B cell (primary cell): ENCODE results near the gene VRK2. TPM values are rescaled to one million over a fixed set of nuclear protein-coding genes. Genes with fewer than 3 reads are reported as not detected.

Source experiments
- ATAC-seq: fragments of 200-7000 bp; cut with Tn5 transposase; one replicate; pipeline ENCODE4 v1.10.0; 2021; ENCODE audit warnings: low read depth, mild to moderate bottlenecking, moderate number of reproducible peaks, moderate library complexity
- CTCF ChIA-PET: fragments of 350-600 bp; sonication (Branson Sonifier 250); formaldehyde crosslinking; loops from one replicate; lab custom pipeline; 2021; ENCODE audit warnings: antibody characterized with exemption, inconsistent platforms; lab: Charles Lee
- POLR2A ChIA-PET: fragments of 350-600 bp; sonication (Branson Sonifier 250); formaldehyde crosslinking; loops from one replicate; lab custom pipeline; 2021; ENCODE audit warnings: antibody characterized with exemption; lab: Charles Lee
- DNase-seq: peaks from one replicate; pipeline ENCODE4 v3.0.0; 2013
- H2AFZ ChIP-seq: 2 replicates; pipeline ENCODE4 v1.6.1; 2012; ENCODE audit warnings: mild to moderate bottlenecking, low read depth, low read length; ENCODE audit not compliant: insufficient read depth, poor library complexity, severe bottlenecking
- H3K27ac ChIP-seq, 2 donors: 1 replicate in 1 of 2; 2 replicates in 1 of 2; pipeline ENCODE4 v1.5.1; 2012 to 2013; ENCODE audit warnings: low read length in 2 of 2, mild to moderate bottlenecking in 2 of 2, moderate library complexity in 1 of 2
- H3K27me3 ChIP-seq, 4 experiments: fragments of 200-600 bp in 1 of 4; sonication (generic) in 1 of 4; replicated peaks in 1 of 4; 1 replicate in 2 of 4; 2 replicates in 2 of 4; pipeline versions ENCODE4 v1.6.1 to v1.7.0; 2013 to 2016; ENCODE audit warnings: low read length in 3 of 4, mild to moderate bottlenecking in 2 of 4, mixed read lengths in 1 of 4, moderate library complexity in 1 of 4; ENCODE audit not compliant: insufficient read depth in 4 of 4, control insufficient read depth in 3 of 4; ENCODE audit errors: control extremely low read depth in 1 of 4
- H3K36me3 ChIP-seq, 2 experiments: replicated peaks in 1 of 2; 1 replicate in 1 of 2; 2 replicates in 1 of 2; pipeline versions ENCODE4 v1.6.1 to v1.7.1; 2013; ENCODE audit warnings: low read length in 1 of 2; ENCODE audit not compliant: insufficient read depth in 2 of 2, control insufficient read depth in 1 of 2; ENCODE audit errors: control extremely low read depth in 1 of 2, extremely low read depth in 1 of 2
- H3K4me1 ChIP-seq, 2 donors: fragments of 200-600 bp in 1 of 2; sonication (generic) in 1 of 2; 1 replicate in 1 of 2; 2 replicates in 1 of 2; pipeline versions ENCODE4 v1.5.1 to v1.6.1; 2013 to 2017; ENCODE audit warnings: low read length in 2 of 2; ENCODE audit not compliant: control insufficient read depth in 2 of 2, insufficient read depth in 2 of 2
- H3K4me2 ChIP-seq: replicated peaks from 2 replicates; pipeline ENCODE3; 2012; ENCODE audit warnings: mild to moderate bottlenecking, low read depth, low read length; ENCODE audit not compliant: poor library complexity, severe bottlenecking
- H3K4me3 ChIP-seq, 5 experiments: fragments of 200-600 bp in 1 of 5; sonication (generic) in 1 of 5; 1 replicate in 3 of 5; 2 replicates in 2 of 5; pipeline versions ENCODE4 v1.5.1 to v1.7.0; 2011 to 2016; ENCODE audit warnings: low read length in 4 of 5, mild to moderate bottlenecking in 4 of 5, low read depth in 2 of 5, control low read depth in 1 of 5, moderate library complexity in 1 of 5; ENCODE audit not compliant: insufficient read depth in 1 of 5; ENCODE audit errors: control extremely low read depth in 1 of 5, extremely low read depth in 1 of 5
- H3K79me2 ChIP-seq: fragments of 200-600 bp; sonication (generic); one replicate; pipeline ENCODE4 v1.6.0; 2016; ENCODE audit warnings: low read length; ENCODE audit not compliant: control insufficient read depth, insufficient read depth
- H3K9ac ChIP-seq: fragments of 200-600 bp; sonication (generic); 2 replicates; pipeline ENCODE4 v1.6.1; 2017; ENCODE audit warnings: mild to moderate bottlenecking, low read length, moderate library complexity
- H3K9me3 ChIP-seq, 3 donors: one replicate each; pipeline versions ENCODE4 v1.6.1 to v1.7.1; 2013; ENCODE audit warnings: low read length in 2 of 3; ENCODE audit not compliant: control insufficient read depth in 2 of 3, insufficient read depth in 1 of 3; ENCODE audit errors: control extremely low read depth in 1 of 3
- H4K20me1 ChIP-seq: 2 replicates; pipeline ENCODE4 v1.6.0; 2012; ENCODE audit warnings: mild to moderate bottlenecking, low read length; ENCODE audit not compliant: insufficient read depth, control insufficient read depth, poor library complexity, severe bottlenecking
- H3K27ac Mint-ChIP-seq: one replicate; pipeline ENCODE4 v1.8.0; 2021; ENCODE audit warnings: mixed read lengths
- H3K27me3 Mint-ChIP-seq: one replicate; pipeline ENCODE4 v1.8.0; 2021; ENCODE audit warnings: mixed read lengths
- H3K4me1 Mint-ChIP-seq: one replicate; pipeline ENCODE4 v1.8.0; 2021; ENCODE audit warnings: mixed read lengths
- H3K4me3 Mint-ChIP-seq: one replicate; pipeline ENCODE4 v1.8.0; 2021; ENCODE audit warnings: mixed read lengths
- H3K9me3 Mint-ChIP-seq: one replicate; pipeline ENCODE4 v1.8.0; 2022; ENCODE audit warnings: mixed read lengths; ENCODE audit not compliant: insufficient read depth
- EZH2 ChIP-seq: IDR thresholded peaks from 2 replicates; pipeline ENCODE4 v1.6.1; 2012; ENCODE audit warnings: borderline replicate concordance, low read depth, mild to moderate bottlenecking, moderate library complexity, low read length; ENCODE audit not compliant: insufficient read depth, poor library complexity, severe bottlenecking
- WGBS: methylation state at CpG from one replicate; pipeline ENCODE4 v1.1.5; 2013; ENCODE audit warnings: missing lambda C conversion rate; ENCODE audit not compliant: insufficient coverage; 5-methylcytosine and 5-hydroxymethylcytosine counted together
- intact Hi-C: fragments of 100-400 bp; cut with micrococcal nuclease; formaldehyde crosslinking; loops from one replicate; pipeline ENCODE4 v1.10.0; 2022
- polyA plus RNA-seq: library from polyadenylated mRNA; depleted of rRNA; stranded (reverse); fragments of >200 nt; gene quantifications from 2 replicates; pipeline ENCODE4 v1.2.3, GENCODE V29; 2012
- total RNA-seq, 2 donors: library from RNA; stranded (reverse); fragments of 120-200 nt in 1 of 2; gene quantifications; 1 replicate in 1 of 2; 2 replicates in 1 of 2; pipeline versions ENCODE4 v1.2.3 to v1.2.4, GENCODE V29; 2013 to 2022
- TF ChIP-seq, protein P1 (sequence below): fragments of 200-600 bp; IDR thresholded peaks from one replicate; pipeline ENCODE4 v1.8.0; 2022; ENCODE audit warnings: antibody characterized with exemption, mild to moderate bottlenecking

Gene VRK2
- total and polyA plus RNA-seq, 2 donors (not counting 1 experiment from before 2014, with no cell fraction given): 10.2 to 35.5 TPM

DNA sequence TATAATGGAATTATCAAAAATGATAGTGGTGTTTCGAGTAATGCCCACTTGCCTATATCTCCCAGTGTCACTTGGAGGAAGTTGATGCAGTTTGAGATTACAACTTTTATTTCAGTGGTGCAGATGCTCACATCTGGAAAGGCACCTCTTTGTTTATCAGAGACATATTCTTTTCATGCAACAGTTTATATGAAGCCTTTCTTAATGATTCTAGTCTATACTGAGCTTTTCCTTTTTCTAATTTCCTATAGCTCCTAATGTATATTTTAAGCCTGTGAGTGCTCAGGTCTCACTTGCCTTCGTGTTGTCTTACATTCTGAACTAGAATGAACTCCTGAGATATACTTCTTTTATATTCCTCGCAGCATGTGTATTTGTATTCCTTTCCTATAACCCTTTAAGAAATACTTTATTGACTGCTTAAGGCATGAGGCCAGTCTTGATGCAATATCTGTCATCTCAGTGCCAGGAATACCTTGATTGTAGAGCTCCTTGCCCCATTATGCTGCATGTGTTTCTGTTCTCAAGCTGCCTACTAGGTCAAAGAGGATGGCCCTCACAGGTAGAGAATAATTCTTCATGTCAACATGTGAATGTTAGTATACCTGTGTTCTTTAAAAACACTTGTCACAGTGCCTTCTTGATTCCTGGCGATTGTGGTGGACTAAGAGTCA lies 52.6 kb downstream of the VRK2 start:
- intact Hi-C loops: no loop called here
- TF ChIP-seq, protein P1, sequence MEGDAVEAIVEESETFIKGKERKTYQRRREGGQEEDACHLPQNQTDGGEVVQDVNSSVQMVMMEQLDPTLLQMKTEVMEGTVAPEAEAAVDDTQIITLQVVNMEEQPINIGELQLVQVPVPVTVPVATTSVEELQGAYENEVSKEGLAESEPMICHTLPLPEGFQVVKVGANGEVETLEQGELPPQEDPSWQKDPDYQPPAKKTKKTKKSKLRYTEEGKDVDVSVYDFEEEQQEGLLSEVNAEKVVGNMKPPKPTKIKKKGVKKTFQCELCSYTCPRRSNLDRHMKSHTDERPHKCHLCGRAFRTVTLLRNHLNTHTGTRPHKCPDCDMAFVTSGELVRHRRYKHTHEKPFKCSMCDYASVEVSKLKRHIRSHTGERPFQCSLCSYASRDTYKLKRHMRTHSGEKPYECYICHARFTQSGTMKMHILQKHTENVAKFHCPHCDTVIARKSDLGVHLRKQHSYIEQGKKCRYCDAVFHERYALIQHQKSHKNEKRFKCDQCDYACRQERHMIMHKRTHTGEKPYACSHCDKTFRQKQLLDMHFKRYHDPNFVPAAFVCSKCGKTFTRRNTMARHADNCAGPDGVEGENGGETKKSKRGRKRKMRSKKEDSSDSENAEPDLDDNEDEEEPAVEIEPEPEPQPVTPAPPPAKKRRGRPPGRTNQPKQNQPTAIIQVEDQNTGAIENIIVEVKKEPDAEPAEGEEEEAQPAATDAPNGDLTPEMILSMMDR: no peak
- TF ChIP-seq EZH2: no peak

DNA sequence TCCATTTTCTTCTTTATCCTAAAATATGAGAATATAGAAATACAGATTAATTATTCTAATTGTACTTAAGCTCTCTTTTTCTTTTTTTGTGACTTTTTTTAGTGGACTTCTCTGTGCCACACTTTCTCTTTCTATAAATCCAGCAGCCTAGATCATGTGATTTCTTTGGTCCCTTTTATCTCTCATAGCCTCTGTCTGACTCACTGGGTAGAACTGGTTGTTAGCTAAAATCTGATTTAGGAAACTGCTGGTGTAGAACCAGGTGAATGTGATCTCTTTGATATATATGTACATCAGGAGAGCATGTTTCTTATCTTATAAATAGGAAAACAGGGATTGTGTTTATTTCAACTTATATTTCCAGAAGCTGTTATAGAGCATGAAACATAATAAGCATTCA lies 54.9 kb downstream of the VRK2 start:
- POLR2A ChIA-PET: interaction anchor here (0.5 kb wide), 1 partner anchor 11 kb away, joined by 3 read pairs; no protein-coding TSS in a partner anchor

More for the DNA sequence above, 52.6 kb downstream of the VRK2 start:
- Histone ChIP-seq H3K27me3 (no peaks in the 10 kb centered on the region), H3K79me2 (no peaks in the 10 kb centered on the region), H3K4me3 (no peak overlapping the region), H3K36me3 (peaks cover 0 to 6% of the 10 kb centered on the region in 2 experiments), H3K9me3 (peaks cover 0 to 6% (median 2%) of the 10 kb centered on the region in 3 donors), H3K4me2 (no peak overlapping the region), H3K9ac (no peak overlapping the region), H3K27ac (no peak overlapping the region), H2AFZ (no peak overlapping the region), H4K20me1 (no peaks in the 10 kb centered on the region), H3K4me1 (no peaks in the 10 kb centered on the region)
- H3K4me3 Mint-ChIP-seq: no peak overlapping the region
- H3K27me3 Mint-ChIP-seq: no peaks in the 10 kb centered on the region
- peaks cover 1% of the 10 kb centered on the region for H3K4me1 Mint-ChIP-seq
- ATAC-seq: no peak
- ChIA-PET CTCF (no interaction called here), POLR2A (no interaction called here)
- H3K9me3 Mint-ChIP-seq: peaks cover 3% of the 10 kb centered on the region
- H3K27ac Mint-ChIP-seq: no peak overlapping the region
- DNase-seq: no peak
- 100% methylated on average over 1 of the region's 4 CpGs for WGBS

More for the DNA sequence above, 54.9 kb downstream of the VRK2 start:
- Mint-ChIP-seq H3K9me3 (no peaks in the 10 kb centered on the region), H3K27me3 (no peaks in the 10 kb centered on the region), H3K27ac (no peak overlapping the region), H3K4me3 (no peak overlapping the region), H3K4me1 (no peaks in the 10 kb centered on the region)
- TF ChIP-seq, protein P1: no peak
- no peak for TF ChIP-seq EZH2
- H3K79me2 ChIP-seq: no peaks in the 10 kb centered on the region
- no peaks in the 10 kb centered on the region for H3K27me3 ChIP-seq
- no peaks in the 10 kb centered on the region for H3K4me1 ChIP-seq
- H2AFZ ChIP-seq: no peak overlapping the region
- no peak overlapping the region for H3K4me3 ChIP-seq
- no peaks in the 10 kb centered on the region for H3K9me3 ChIP-seq
- no peak for DNase-seq
- no peaks in the 10 kb centered on the region for H4K20me1 ChIP-seq
- no peak for ATAC-seq
- H3K36me3 ChIP-seq: peaks cover 0 to 6% of the 10 kb centered on the region in 2 experiments
- H3K27ac ChIP-seq: no peak overlapping the region
- H3K4me2 ChIP-seq: no peak overlapping the region
- intact Hi-C loops: no loop called here
- CTCF ChIA-PET: no interaction called here
- no peak overlapping the region for H3K9ac ChIP-seq
